CD4-positive, alpha-beta T cell (primary cell): ENCODE results near the gene TMC7. TPM values are rescaled to one million over a fixed set of nuclear protein-coding genes. Genes with fewer than 3 reads are reported as not detected.

ENCODE experiments used
- ATAC-seq: fragments of 200-7000 bp; cut with Tn5 transposase; one replicate; pipeline ENCODE4 v1.10.0; 2022; ENCODE audit warnings: mild to moderate bottlenecking; ENCODE audit not compliant: poor library complexity
- CTCF ChIA-PET: fragments of 350-600 bp; sonication (Branson Sonifier 250); formaldehyde crosslinking; loops from one replicate; lab custom pipeline; 2021; ENCODE audit warnings: antibody characterized with exemption, inconsistent platforms; lab: Charles Lee
- POLR2A ChIA-PET: fragments of 350-600 bp; sonication (Branson Sonifier 250); formaldehyde crosslinking; loops from one replicate; lab custom pipeline; 2021; ENCODE audit warnings: antibody characterized with exemption, inconsistent platforms; lab: Charles Lee
- DNase-seq, 14 experiments: peaks; one replicate each; pipeline ENCODE4 v3.0.0-alpha.2; 2013 to 2020; ENCODE audit warnings: mixed read lengths in 2 of 14
- H3K27ac ChIP-seq, 2 donors: one replicate each; pipeline versions ENCODE4 v1.5.1 to v1.7.0; 2013; ENCODE audit warnings: low read length in 2 of 2, low read depth in 1 of 2, mild to moderate bottlenecking in 1 of 2
- H3K27me3 ChIP-seq, 2 experiments: 1 replicate in 1 of 2; 2 replicates in 1 of 2; pipeline versions ENCODE4 v1.6.1 to v1.7.0; 2013; ENCODE audit warnings: low read length in 2 of 2, control low read depth in 1 of 2, mild to moderate bottlenecking in 1 of 2, moderate library complexity in 1 of 2; ENCODE audit not compliant: insufficient read depth in 2 of 2, control insufficient read depth in 1 of 2
- H3K36me3 ChIP-seq: one replicate; pipeline ENCODE4 v1.6.1; 2013; ENCODE audit warnings: low read length, control low read depth; ENCODE audit not compliant: insufficient read depth
- H3K4me1 ChIP-seq: one replicate; pipeline ENCODE4 v1.6.1; 2013; ENCODE audit warnings: low read length, control low read depth; ENCODE audit not compliant: insufficient read depth
- H3K4me3 ChIP-seq: one replicate; pipeline ENCODE4 v1.5.1; 2013; ENCODE audit warnings: mild to moderate bottlenecking, low read length, moderate library complexity
- H3K9me3 ChIP-seq, 2 experiments: 1 replicate in 1 of 2; 2 replicates in 1 of 2; pipeline versions ENCODE4 v1.6.1 to v1.7.0; 2013; ENCODE audit warnings: low read length in 2 of 2, mild to moderate bottlenecking in 2 of 2, control low read depth in 1 of 2, moderate library complexity in 1 of 2; ENCODE audit not compliant: control insufficient read depth in 1 of 2, insufficient read depth in 1 of 2
- H3K27ac Mint-ChIP-seq: one replicate; pipeline ENCODE4 v1.8.0; 2020; ENCODE audit warnings: mixed read lengths
- H3K27me3 Mint-ChIP-seq: one replicate; pipeline ENCODE4 v1.8.0; 2021; ENCODE audit warnings: mixed read lengths
- H3K36me3 Mint-ChIP-seq: one replicate; pipeline ENCODE4 v1.8.0; 2021; ENCODE audit warnings: low read depth, mixed read lengths
- H3K4me1 Mint-ChIP-seq: one replicate; pipeline ENCODE4 v1.8.0; 2021; ENCODE audit warnings: low read depth, mixed read lengths
- H3K4me3 Mint-ChIP-seq: one replicate; pipeline ENCODE4 v1.8.0; 2020; ENCODE audit warnings: mild to moderate bottlenecking, mixed read lengths
- H3K9me3 Mint-ChIP-seq: one replicate; pipeline ENCODE4 v1.8.0; 2020; ENCODE audit warnings: mixed read lengths
- intact Hi-C, 2 experiments: fragments of 100-400 bp; cut with DNase I in 1 of 2; cut with micrococcal nuclease in 1 of 2; formaldehyde crosslinking; loops; one replicate each; pipeline versions ENCODE4 v1.15.1 to v1.9.0; 2023 to 2025; cut with DNase I, micrococcal nuclease
- total RNA-seq, 174 experiments: library from RNA in 2 of 174; stranded (reverse) in 2 of 174; gene quantifications; one replicate each; pipeline ENCODE4 v1.2.3 and lab custom pipeline; 2021 to 2026
- TF ChIP-seq, protein P1 (sequence below): fragments of 200-600 bp; IDR thresholded peaks from one replicate; pipeline ENCODE4 v1.8.0; 2022; ENCODE audit warnings: antibody characterized with exemption, mild to moderate bottlenecking

The TMC7 gene
- total RNA-seq, 2 experiments from 2014 or later, result not detected

DNA sequence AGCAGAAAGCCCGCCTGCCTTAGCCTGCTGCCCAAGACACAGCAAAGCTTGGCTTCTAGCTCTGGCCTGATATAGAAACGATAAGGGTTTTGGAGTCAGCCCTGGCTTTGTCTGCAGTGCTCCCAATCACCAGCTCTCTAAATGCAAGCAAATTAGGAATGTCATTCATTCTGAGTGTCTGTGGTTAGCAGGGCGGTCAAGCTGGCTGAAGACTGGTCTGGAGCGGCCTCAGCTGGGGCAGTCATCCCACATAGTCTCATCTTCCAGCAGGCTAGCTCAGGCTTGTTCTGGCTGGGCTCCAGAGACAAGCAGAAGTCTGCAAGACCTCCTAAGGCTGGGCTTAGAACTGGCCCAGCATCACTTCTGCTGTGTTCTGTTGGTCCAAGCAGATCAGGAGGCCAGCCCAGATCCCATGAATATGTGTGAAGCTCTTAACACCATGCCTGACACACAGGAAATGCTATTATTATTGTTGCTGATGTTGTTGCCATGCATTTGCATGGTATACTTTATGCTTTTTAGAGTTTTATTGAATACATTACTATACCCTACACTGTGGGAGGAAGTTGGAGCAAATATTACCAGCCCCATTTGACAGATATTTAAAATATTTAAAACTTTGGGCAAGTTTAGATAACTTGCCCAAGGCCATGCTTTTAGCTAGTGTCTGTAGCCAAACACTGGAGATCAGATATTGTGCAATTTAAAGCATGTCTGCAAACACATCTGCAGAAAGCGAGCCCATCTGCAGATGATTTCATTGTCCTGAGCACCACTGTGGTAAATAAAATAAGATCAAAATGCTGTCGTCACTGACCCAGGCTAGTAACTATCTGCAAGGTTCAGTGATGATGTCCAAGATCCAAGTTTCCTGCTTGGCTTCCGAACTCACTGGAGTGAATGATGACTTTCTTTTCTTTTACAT is 24.8 kb downstream of the TMC7 start:
- Histone ChIP-seq H3K9me3 (peaks cover 0 to 8% of the 10 kb centered on the region in 2 experiments), H3K27me3 (no peaks in the 10 kb centered on the region), H3K4me1 (no peaks in the 10 kb centered on the region), H3K4me3 (no peak overlapping the region), H3K27ac (no peak overlapping the region), H3K36me3 (no peaks in the 10 kb centered on the region)
- Mint-ChIP-seq H3K4me1 (no peaks in the 10 kb centered on the region), H3K27me3 (peaks cover 6% of the 10 kb centered on the region), H3K9me3 (no peaks in the 10 kb centered on the region), H3K36me3 (no peaks in the 10 kb centered on the region), H3K27ac (no peak overlapping the region), H3K4me3 (no peak overlapping the region)
- CTCF ChIA-PET, result no interaction called here
- DNase-seq (no peak), ATAC-seq (no peak)
- POLR2A ChIA-PET, result no interaction called here
- intact Hi-C loops, result no loop called here
- TF ChIP-seq, protein P1, sequence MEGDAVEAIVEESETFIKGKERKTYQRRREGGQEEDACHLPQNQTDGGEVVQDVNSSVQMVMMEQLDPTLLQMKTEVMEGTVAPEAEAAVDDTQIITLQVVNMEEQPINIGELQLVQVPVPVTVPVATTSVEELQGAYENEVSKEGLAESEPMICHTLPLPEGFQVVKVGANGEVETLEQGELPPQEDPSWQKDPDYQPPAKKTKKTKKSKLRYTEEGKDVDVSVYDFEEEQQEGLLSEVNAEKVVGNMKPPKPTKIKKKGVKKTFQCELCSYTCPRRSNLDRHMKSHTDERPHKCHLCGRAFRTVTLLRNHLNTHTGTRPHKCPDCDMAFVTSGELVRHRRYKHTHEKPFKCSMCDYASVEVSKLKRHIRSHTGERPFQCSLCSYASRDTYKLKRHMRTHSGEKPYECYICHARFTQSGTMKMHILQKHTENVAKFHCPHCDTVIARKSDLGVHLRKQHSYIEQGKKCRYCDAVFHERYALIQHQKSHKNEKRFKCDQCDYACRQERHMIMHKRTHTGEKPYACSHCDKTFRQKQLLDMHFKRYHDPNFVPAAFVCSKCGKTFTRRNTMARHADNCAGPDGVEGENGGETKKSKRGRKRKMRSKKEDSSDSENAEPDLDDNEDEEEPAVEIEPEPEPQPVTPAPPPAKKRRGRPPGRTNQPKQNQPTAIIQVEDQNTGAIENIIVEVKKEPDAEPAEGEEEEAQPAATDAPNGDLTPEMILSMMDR, result no peak

DNA sequence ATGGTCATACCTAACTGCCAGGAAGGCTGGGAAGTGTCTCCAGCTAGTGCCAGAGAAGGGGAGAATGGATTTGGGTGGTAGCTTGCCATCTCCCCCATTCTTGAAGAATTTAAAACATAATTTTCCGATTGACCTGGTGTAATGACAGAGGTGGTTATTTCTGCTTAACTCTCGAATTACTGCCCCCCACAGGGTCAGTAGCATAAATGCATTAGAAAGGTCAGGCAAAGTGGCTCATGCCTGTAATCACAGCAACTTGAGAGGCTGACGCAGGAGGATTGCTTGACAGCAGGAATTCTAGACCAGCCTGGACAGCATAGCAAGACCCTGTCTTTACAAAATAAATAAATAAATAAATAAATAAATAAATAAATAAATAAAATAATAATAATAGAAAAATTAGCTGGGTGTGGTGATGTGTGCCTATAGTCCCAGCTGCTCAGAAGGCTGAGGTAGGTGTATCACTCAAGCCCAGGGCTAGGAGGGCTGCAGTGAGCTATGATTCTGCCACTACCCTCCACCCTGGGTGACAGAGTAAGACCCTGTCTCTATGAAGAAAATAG is 27.5 kb downstream of the TMC7 start:
- H3K27me3 Mint-ChIP-seq, result no peaks in the 10 kb centered on the region
- CTCF ChIA-PET, result no interaction called here

DNA sequence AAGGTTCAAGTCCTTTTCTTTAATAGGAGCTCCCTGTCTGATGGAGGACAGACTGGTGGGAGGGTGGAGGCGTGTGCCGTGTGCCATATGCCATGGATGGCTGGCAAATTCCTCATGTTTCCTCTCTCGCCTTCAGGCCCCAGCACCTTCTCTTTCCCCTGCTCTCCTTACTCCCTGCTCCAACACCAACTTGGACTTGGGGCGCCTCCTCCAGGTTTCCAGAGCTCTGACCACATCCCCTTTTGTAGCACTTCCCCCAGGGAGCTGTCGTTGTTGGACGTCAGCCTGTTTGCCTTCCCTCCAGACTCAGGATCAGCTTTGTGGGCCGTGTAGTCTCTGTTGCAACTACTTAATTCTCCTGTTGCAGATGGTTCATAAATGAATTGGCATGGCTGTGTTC is 30.7 kb downstream of the TMC7 start:
- H3K27me3 Mint-ChIP-seq, result no peaks in the 10 kb centered on the region
- H3K27me3 ChIP-seq, result no peaks in the 10 kb centered on the region
- H3K4me3 Mint-ChIP-seq, result no peak overlapping the region
- DNase-seq, result no peak
- intact Hi-C loops, result no loop called here
- no peaks in the 10 kb centered on the region for H3K4me1 Mint-ChIP-seq
- peaks cover 0 to 8% of the 10 kb centered on the region in 2 experiments for H3K9me3 ChIP-seq
- no peaks in the 10 kb centered on the region for H3K36me3 Mint-ChIP-seq
- no peaks in the 10 kb centered on the region for H3K9me3 Mint-ChIP-seq
- no peaks in the 10 kb centered on the region for H3K36me3 ChIP-seq
- no peak overlapping the region for H3K27ac Mint-ChIP-seq
- CTCF ChIA-PET, result no interaction called here
- no peaks in the 10 kb centered on the region for H3K4me1 ChIP-seq
- POLR2A ChIA-PET, result no interaction called here
- H3K4me3 ChIP-seq, result no peak overlapping the region
- ATAC-seq, result no peak
- TF ChIP-seq, protein P1, result no peak
- H3K27ac ChIP-seq, result no peak overlapping the region

More for the DNA sequence above, 27.5 kb downstream of the TMC7 start:
- no peak for ATAC-seq
- Mint-ChIP-seq H3K27ac (no peak overlapping the region), H3K9me3 (no peaks in the 10 kb centered on the region), H3K4me3 (no peak overlapping the region), H3K4me1 (no peaks in the 10 kb centered on the region), H3K36me3 (no peaks in the 10 kb centered on the region)
- H3K27me3 ChIP-seq, result no peaks in the 10 kb centered on the region
- H3K27ac ChIP-seq, result no peak overlapping the region
- H3K36me3 ChIP-seq, result no peaks in the 10 kb centered on the region
- no peak overlapping the region for H3K4me3 ChIP-seq
- POLR2A ChIA-PET, result no interaction called here
- H3K4me1 ChIP-seq, result no peaks in the 10 kb centered on the region
- peaks cover 0 to 8% of the 10 kb centered on the region in 2 experiments for H3K9me3 ChIP-seq
- TF ChIP-seq, protein P1, result no peak
- intact Hi-C loops, result no loop called here
- DNase-seq, result no peak
